ENCODE data around the gene MAS1L.

The MAS1L gene

GRCh38 chr6:29487660-29488059 is at the start of gene MAS1L:
Gene MAS1L (minus strand): TSS chr6:29487956. CDS start chr6:29487902, 54 bp downstream.
- DNase-seq: no peak

GRCh38 chr6:29532320-29532951 is 44.7 kb upstream of the MAS1L start:
- DNase-seq: no peak

- no peak for DNase-seq
Measured at GRCh38 chr6:29531668-29532067, 43.9 kb upstream of the MAS1L start.

GRCh38 chr6:29530671-29531310 is 43.0 kb upstream of the MAS1L start:
- no peak for DNase-seq

- DNase-seq: no peak
Measured at GRCh38 chr6:29529956-29530355, 42.2 kb upstream of the MAS1L start.

- no peak for DNase-seq
Measured at GRCh38 chr6:29528988-29529560, 41.3 kb upstream of the MAS1L start.

- DNase-seq: no peak
Measured at GRCh38 chr6:29528300-29528931, 40.7 kb upstream of the MAS1L start.

- no peak for DNase-seq
Measured at GRCh38 chr6:29527564-29527963, 39.8 kb upstream of the MAS1L start.

GRCh38 chr6:29527126-29527525 is 39.4 kb upstream of the MAS1L start:
- DNase-seq: no peak

- DNase-seq: no peak
Measured at GRCh38 chr6:29525311-29525639, 37.5 kb upstream of the MAS1L start.

GRCh38 chr6:29524444-29525310 is 36.9 kb upstream of the MAS1L start:
- DNase-seq: no peak

- DNase-seq: no peak
Measured at GRCh38 chr6:29524044-29524443, 36.3 kb upstream of the MAS1L start.

GRCh38 chr6:29522227-29522626 is 34.5 kb upstream of the MAS1L start:
- no peak for DNase-seq

- DNase-seq: no peak
Measured at GRCh38 chr6:29521006-29521680, 33.4 kb upstream of the MAS1L start.

GRCh38 chr6:29520232-29520631 is 32.5 kb upstream of the MAS1L start:
- DNase-seq: no peak

- no peak for DNase-seq
Measured at GRCh38 chr6:29519291-29520010, 31.7 kb upstream of the MAS1L start.

GRCh38 chr6:29517728-29518440 is 30.1 kb upstream of the MAS1L start:
- no peak for DNase-seq

- DNase-seq: no peak
Measured at GRCh38 chr6:29517245-29517644, 29.5 kb upstream of the MAS1L start.

- peak in 1 of 2 experiments; percentile 9 for DNase-seq
Measured at GRCh38 chr6:29516108-29516507, 28.4 kb upstream of the MAS1L start.

- DNase-seq: no peak
Measured at GRCh38 chr6:29510746-29511300, 23.1 kb upstream of the MAS1L start.

- no peak for DNase-seq
Measured at GRCh38 chr6:29510202-29510601, 22.4 kb upstream of the MAS1L start.
